Measurements from ENCODE around the gene CYP27A1.

- TF ChIP-seq POLR2A (IDR thresholded peaks at IDR 0.05) = no peak
- TF ChIP-seq CTCF (IDR thresholded peaks at IDR 0.05 in 8 of 11, conservative IDR thresholded peaks at IDR 0.05 in 3 of 11) = no peak
Observed at GRCh38 chr2:218830526-218831306, 48.8 kb downstream of the CYP27A1 start.
